Measurements from ENCODE around the gene C11orf21.

The C11orf21 gene

DNA sequence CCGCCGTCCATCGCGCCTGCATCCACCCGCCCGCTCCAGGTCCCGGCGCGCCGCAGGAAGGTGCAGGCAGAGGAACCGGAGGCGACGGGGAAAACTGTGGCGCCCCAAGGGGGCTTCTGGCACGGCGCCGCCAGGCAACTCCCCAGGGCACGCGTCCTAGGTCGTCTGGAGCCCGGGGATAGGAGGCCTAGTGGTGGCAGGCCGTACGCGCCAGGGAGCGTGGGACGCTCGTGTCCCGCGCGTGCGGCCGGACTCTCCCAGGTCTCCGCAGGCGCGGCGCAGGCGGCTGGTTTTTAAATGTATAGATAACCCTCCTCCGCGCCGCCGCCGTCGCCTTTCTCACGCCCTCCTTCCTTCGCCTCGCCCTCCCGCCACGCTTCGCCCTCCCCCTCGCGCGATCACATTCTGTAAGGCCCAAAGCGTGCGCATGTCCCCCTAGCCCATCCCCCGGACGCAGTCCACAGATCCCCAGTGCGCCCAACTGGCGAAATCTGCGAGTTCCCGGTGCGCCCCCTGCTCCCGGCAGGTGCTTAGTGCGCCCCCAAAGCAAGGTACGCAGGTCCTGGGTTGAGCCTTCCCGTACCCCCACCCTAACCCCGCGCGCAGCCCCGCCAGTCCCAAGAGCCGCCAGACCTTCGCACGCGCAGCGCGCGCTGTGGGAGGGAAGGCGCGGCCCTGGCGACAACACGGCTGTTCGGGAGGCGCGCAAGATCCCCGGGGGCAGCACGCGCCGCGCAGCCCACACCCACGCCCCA, 31.2 kb downstream of the C11orf21 start, which contains the start of gene ASCL2:
ASCL2 (minus strand) TSS at position 267 of the 755 bp plus-strand sequence; CDS start at position 11, 256 bp downstream.
- DNase-seq, result no peak

DNA sequence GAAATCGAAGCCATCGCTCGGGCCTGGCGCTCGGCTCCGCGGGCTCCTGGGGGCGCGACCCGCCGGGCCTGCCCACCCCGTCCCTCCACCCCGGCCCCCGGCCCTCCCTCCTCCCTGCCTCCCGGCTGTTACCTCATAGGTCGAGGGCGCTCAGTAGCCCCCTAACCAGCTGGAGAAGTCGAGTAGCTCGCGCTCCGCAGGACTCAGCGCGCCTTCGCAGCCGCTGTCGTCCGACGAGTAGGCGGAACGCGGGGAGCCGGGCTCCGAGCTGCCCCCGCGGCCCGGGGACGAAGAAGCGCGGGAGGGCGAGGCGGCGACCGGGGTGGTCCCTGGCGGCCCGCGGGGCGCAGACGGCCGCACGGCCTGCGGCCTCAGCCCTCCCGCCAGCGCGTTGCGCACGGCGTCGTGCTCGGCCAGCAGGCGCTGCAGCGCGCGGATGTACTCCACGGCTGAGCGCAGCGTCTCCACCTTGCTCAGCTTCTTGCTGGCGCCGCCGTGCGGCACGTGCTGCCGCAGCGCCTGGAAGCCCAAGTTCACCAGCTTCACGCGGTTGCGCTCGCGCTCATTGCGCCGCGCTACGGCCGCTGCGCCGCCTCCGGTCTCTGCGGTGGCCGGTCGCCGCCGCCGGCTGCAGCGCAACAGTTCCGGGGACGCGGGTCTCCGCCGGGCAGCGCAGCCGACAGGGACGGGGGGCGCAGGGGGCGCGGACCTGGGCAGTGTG, 32.0 kb downstream of the C11orf21 start:
- no peak for DNase-seq

DNA sequence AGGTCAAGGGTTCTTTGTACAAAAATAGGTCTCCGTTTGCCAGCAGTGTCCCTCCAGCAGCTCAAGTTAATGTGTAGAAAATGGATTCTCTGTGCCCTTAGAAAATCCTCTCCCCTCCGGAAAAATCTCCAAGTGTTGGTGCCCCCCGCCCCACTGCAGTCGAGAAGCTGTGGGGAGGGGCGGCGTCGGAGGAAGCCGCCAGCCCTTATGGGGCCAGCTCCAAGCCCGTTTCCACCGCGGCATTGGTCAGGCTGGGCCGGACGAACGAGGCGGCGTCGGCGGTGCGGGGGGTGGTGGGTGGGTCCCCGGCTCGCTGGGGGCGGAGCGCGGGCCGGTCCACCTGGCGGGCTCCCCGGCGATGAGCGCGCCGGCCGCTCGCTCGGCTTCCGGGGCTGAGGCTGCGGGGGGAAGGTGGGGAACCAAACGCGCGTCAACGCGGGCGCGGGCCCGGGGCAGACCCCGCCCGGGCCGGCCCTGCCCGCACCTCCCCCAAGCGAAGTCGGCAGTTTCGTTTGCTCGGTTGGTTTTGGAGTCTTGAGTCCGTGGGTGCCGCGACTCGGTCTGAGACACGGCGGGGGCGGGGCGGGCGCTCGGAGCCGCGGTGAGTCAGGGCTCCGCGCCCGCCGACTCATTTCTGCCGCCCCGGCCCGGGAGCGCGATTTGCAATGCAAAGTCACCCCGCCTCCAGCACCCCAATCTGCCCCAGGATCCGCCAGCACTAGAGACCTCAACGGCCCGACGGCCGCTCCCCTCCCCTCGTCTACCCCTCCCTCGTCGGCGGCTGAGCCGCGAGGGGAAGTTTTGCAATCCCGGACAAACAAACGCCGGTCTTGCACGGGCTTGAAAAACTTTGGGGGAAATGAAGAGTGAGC, 32.8 kb downstream of the C11orf21 start:
- DNase-seq, result no peak

DNA sequence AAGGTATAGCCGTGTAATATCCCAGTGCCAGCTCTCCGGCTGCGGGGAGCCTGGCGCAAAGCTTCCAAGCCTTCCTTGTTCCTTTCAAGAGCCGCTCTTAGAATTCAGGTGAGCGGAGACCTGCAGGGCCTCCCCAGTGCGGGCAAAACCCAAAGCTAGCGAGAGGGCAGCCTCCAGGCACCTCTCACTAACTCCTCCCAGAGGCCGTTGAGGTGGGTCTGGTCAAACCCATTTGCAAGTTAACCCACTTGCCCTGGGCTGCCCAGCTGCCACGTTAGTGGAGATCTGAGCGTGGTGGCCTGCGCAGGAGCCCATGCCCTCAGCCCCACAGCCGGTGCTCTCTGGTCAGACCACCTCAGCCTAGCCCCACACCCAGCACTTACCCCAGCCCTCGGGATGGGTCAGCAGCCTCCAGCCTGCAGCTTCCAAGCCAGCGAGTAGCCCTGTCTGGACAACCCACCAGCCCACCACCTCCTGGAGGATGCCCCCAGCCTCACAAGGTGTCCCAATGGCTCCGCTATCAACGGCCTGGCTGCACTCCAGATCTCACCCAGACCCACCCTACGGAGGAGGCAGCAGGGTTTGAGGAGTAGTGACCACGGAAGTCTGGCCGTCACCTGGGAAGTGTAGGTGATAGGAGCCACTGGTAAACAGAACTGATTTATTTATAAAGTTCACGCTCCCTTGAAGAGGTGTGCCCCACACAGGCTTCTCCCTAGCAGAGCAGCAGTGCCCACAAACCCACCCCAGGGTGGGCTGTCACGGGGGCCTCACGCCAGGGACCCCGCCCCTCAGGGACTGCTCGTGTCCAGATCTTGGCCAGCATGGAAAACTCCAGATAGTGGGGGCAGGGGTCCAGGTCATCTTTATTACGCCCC, 33.6 kb downstream of the C11orf21 start:
- no peak for DNase-seq

DNA sequence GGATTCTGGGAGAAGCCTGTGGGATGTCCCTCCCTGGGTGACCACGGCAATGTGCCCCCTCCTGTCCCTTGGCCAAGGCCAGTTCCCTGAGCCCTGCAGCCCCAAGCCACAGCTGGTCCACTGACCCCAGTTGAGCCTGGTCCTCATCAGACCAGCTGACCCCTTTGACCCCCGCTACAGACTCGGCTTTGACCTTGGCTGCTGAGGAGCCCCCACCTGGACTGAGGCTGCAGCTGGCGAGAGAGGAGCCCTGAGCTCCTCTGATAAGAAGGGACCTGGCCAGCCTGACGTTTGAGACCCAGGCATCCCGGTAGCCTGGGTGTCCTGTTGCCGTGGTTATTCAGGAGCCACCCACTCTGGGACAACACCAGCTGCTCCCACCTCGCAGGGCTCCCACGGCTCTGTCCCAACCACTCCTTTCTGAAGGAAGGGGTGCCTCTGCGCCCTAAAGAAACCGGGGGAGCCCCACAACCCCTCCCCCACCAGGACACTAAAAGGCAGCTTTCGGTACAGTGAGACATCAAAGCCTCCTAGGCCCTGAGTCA, 34.3 kb downstream of the C11orf21 start:
- DNase-seq, result no peak

DNA sequence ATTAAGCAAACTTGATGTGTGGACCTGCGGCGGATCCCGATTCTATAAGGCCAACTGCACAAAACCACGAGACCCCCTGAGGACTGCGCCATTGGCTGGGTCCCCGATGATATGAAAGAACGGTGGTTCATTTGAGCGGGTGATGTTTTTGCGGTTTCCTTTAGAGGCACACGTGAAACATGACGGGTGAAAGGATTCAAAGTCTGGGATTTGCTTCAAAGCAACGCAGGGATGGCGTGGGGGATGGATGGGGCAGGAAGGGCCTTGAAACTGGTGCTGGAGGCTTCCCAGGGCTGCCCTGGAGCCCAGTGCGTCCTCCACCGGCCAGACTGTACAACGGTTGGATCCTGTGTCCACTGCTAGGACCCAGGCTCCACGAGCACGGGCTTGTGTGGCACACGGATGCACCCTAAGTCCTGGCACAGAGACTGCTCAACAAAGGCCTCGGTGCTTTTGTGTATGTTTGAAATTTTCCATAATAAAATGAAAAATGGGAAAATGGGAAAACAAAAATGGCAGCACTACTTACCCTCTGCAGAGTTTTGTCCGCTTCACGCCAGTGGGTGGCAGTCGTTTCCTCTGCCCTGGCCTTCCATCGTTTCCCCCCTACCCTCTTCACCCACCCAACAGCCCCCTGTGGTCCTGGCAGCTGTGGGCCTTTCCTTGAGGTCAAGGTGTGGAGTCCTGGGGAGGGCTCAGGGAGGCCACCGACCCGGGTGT, 35.0 kb downstream of the C11orf21 start:
- no peak for DNase-seq

DNA sequence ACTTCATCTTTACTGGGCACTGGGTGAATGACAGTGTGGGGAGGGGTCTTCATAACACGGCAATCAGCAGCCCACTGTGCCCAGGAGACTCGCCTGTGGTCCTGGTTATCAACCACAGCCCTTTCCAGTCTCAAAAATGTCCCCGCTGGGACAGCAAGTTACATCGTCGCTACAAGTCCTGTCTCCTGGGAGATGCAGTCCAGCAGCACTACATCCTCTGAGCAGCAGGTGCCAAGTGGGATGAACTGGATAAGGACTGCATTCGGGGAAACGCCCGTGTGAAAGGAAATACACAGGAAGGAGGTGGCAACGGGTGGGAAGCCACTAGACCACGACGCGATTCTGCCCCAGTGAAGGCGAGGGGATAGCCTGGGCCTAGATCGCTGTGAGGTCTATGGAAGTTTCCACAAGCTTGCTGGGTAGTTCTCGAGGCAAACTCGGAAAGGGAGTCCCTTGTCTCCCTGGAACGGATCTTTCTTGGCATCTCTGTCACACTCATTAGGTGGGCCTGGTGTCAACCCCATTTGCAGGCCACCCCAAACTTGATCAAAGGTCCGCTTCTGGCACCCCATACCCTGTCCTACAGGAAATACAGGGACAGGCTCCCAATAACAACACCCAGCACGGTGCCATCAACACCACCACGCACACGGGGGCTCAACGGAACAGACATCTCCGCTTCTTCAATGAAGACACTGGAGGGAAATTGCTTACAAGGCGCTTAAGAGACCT, 35.7 kb downstream of the C11orf21 start:
- no peak for DNase-seq

DNA sequence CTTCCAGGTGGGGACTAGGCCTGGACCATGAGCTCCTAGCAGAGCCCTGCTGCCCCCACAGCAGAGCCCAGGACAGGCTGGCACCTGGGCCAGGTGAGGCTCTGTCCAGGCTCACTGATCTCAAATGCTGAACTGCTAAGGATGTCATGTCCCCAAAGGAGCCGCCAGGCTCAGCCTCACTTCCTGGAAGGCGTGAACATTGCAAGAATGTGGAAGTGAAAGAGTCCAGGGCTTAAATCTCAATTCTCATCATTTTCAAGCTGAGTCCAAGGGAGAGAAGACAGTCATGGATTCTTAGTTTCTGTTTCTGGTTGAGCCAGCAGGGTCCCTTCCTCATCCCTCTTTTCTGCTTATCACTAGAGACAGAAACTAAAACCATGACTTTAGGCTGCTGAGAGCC, 36.3 kb downstream of the C11orf21 start:
- no peak for DNase-seq

DNA sequence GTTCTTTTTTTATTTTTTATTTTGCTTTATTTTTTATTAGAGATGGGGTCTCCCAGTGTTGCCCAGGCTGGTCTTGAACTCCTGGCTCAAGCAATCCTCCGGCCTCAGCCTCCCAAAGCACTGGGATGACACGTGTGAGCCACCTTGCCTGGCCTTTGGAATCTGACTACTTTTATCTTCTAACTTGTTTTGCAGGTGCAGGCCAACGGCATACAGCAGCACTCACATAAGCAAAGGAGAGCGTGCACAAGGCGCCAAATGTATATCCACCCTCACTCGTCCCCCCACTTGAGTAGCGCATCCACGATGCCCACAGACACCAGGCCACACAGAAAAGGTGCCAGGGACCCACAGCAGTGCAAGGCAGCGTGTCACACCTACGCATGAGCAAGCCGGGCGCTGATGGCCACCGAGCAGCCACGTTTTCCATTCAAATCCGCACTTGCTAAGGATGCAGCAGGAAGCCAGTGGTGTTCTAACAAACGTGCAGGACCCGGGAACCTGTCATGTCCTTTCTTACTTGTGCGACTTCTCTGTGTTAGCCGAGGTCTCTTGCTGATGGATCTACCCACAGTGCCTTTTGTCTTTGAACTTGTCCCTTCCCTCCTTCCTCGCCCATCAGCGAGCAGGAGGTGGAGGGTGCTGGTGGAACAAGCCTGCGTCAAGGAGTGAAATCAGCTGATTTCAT, 37.2 kb downstream of the C11orf21 start:
- DNase-seq, result no peak

DNA sequence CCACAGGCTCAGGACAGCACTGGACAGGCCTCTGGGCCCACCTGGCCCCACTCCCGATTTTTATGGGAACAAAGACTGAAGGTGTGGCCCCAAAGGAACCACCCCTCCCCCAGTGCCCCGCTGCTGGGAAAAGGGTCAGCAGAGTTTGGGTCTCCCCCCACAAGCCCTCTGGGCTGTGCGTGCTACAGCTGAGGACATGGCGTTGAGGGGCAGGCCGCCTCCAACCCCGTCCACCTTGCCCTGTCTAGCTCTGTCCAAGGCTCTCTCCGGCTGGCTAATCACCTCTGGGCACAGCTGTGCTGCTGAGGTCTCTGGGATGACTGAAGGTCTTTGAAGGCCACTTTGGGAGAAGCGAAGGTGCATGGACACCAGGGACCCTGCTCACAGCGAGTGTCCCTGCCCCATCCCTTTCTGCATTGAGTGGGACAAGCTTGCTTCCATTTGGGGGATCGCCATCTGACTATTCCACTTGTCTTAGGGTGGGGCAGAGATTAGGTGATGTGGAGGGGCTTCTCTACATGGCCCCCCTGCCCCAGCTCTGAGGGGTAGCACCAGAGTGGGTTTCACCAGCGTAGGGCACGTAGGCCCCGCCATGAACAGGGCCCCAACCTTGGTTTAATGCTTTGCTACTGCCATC, 37.9 kb downstream of the C11orf21 start:
- no peak for DNase-seq

DNA sequence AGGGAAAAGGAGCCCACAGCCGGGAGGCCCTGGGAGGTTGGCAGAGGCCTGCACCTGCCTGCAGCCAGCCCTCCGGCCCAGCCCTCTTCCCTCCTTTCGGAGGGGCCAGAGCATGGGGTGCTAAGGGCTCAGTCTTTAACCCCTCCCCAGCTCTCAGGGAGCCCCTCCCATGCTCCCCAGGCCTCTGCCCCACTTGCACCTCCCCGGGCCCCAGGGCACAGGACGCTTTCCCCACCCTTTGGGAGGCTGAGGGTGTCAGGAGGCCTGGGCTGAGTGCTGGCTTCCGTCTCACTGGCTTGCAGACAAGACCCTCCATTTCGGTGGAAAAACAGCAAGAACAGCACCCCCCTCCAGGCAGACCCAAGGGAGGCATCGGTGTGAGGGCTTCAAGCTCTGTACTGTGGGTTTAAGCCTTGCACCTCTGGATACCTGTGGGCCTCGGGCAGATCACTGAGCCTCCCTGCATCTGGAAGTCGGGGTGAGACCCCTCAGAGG, 38.6 kb downstream of the C11orf21 start:
- no peak for DNase-seq

DNA sequence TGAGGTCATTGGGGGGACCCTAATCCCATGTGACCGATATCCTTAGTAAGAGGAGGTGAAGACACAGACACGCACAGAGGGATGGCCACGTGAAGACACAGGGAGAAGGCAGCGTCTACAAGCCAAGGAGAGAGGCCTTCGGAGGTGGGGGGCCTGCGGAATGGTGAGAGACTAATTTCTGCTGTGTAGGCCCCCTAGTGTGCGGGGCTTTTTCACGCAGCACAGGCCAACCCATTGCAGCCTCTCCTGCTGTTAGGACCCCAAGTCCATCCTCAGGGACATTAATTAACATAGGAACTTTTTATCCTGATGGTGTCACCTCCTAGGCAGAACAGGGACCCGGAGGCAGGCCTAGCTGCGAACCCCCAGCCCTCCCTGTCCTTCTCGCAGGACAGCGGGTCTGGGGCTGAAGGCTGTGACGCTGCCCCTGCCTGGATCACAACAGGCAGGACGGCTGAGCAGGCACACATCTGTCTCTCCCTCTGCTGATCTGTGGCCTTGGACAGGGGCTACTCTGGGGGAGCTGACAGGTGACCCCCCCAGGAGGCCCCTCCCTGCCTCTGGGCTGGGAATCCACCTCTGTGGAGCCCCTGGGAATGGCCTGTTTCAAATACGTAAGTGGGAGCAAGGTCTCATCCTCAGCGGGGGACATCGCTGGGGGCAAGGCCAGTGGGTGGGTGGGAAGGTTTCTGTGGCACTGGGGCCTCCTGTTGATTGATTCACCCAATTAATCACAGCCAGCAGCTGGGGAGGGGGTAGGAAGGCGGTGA, 39.2 kb downstream of the C11orf21 start:
- no peak for DNase-seq

DNA sequence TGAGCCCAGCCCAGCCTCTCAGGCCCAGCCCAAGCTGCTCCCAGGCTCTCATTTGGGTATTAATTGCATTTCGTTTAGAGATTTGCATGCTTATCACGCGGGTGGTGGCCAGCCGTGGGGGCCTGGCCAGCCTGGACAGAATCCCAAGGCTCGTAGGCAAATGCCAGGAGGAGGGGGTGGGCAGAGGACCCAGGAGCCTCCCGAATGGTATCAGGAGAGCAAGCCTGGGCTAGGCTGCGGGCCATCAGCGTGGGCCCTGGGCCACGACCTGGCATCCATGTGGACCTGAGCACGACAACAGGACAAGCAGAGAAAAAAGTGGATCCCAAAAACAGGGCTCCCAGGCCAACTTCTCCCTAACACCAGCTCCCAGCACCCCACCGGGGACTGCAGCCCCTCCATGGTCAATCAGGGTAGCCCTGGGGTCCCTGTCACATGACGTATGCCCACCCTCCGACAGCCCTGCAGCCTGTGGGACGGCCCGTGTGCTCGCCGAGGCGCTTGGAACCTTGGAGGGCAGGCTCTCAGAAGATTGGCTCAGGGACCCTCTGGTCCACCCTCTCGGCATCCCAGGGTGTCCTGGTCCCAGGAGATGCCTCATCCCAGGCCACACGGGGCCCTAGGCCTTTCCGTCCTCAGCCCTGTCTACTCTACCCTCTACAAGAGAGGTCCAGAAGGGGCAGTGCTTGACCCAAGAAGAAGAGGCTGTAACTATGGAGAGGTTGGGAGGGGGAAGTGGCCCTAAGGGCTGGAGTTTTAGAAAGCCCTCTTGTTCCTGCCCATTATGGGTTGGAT, 40.1 kb downstream of the C11orf21 start:
- no peak for DNase-seq

DNA sequence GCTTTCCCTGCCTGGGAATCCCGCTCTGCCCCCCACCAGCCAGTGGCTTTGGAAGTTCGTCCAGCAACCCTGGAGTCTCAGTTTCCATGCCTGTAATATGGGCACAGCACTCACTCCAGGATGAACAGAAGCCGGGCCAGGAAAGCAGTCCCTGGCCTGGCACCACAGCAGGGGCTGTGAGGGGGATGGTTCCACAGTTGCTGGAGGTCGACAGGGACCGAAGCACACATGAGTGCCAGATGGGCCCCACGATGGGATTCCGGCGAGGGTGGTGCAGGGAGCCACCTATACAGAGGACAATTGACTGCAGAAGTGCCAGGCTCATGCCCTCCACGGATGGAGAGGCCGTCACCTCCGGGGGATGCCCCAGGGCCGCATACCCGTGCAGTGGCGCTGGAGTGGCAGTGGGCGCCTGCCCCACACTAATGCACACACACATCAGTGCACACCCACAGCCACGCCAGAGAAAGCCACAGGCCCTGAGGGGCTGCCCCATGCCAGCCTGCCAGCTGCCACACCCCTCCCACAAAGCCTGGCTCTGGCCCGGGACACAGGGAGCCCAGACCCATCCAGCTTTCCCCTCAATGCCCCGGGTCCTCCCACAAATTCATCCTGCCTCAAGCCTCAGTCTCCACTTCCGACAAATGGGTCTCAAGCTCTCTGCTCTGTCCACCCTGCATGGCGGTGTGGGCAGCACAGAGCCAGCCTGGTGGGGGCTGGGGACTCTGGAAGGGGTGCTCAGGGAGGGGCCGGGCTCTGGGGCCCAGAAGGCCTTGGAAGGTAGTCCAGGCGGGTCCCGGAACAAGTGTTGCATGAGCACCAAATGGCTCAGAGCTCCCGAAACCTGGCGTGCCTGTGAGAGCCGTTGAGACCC, 41.0 kb downstream of the C11orf21 start:
- DNase-seq, result no peak

DNA sequence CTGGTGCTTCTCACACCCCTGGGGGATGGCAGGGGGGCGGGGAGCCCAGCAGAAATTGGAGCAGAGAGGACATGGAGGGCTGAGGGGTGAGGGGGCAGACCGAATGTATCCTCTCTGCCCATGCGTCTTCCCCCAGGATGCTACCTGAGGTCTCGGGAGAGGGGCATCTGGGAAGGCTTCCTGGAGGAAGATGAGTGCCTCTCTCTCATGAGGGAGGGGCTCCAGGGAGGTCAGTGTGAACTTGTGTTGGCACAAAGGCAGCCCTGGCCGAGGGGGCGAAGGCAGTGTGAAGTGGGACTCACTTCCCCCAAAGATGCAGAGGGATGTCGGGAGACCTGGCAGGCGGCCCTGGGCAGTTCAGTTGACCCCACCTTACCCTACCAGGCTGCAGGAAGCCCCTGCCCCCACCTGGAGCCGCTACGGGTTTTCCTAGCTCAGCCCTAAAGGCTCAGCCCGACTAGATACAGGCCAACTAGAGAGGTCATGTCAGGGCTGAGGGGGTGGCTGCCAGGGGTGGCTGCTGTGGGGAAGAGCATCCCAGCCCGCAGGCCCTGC, 41.7 kb downstream of the C11orf21 start:
- DNase-seq, result no peak

DNA sequence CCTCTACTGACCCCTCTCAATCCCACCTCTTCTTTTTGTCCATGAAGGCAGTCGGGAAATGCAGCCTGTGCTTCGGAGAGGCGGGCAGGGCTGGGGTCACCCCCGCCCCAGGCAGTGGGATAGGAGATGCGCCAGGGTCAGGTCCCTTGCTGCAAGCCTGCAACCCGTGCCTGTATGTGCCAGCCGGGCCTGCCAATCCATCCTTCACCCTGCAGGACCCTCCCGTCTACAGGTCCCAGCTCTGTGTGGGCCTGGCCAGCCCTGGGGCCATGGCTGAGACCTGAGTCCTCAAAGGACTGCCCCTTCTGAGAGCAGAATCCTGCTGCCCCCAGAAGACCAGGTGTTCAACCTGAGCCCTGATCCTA, 42.3 kb downstream of the C11orf21 start:
- no peak for DNase-seq
